Kidney glomerular epithelial cell (primary cell): ENCODE data around the gene FECH.
"Not testable (repeated sequence)": the region's sequence is repeated elsewhere in the genome, so short reads cannot be mapped to it uniquely, and the experiment has no call there.

Experiments
- DNase-seq: peaks from one replicate; lab custom pipeline; 2025; lab: John Stamatoyannopoulos, UW

The FECH gene

DNA sequence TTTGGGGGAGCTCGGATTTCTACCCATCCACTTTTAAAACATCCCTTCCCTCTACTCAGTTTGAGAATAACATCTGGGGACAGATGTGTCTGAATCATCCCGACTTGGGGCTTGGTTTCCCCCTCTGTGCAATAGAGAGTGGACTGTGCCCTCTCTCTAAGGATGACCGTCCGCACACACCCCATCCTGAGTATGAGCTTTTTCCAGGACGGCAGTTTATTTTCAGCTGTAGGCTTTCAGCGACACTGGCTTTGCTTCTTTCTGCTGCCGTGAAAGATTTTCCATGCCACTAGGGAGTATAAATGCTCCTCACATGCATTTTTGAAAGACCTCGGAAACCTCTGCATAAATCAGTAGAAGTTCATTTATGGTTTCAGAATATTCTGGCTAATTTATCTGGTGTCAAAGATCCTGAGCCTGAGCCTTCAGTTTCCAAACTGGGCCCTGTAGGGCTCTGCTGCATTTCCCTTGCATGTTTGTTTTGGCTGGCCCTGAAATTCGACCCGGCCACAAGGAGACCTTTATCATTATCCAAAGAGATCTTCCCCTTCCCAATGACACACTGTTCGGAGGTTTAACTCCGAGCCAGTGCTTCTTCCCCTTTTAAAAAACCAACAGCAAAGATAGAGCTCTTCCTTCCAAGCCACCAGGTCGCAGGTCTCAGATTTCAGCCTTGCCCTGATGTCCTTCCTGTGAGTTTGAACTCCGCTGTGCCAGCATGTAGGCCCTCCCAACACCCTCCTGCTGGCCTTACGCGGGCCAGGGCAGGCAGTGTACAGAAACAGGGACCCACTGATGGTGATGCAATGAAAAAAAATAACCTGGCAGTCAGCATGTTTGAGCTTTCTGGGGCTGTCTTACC, 53.3 kb downstream of the FECH start:
- no peak for DNase-seq

- no peak for DNase-seq
These were observed 57.4 kb downstream of the FECH start for GRCh38 chr18:57529151-57529550.

GRCh38 chr18:57527556-57528229, 58.8 kb downstream of the FECH start:
- no peak for DNase-seq

DNA sequence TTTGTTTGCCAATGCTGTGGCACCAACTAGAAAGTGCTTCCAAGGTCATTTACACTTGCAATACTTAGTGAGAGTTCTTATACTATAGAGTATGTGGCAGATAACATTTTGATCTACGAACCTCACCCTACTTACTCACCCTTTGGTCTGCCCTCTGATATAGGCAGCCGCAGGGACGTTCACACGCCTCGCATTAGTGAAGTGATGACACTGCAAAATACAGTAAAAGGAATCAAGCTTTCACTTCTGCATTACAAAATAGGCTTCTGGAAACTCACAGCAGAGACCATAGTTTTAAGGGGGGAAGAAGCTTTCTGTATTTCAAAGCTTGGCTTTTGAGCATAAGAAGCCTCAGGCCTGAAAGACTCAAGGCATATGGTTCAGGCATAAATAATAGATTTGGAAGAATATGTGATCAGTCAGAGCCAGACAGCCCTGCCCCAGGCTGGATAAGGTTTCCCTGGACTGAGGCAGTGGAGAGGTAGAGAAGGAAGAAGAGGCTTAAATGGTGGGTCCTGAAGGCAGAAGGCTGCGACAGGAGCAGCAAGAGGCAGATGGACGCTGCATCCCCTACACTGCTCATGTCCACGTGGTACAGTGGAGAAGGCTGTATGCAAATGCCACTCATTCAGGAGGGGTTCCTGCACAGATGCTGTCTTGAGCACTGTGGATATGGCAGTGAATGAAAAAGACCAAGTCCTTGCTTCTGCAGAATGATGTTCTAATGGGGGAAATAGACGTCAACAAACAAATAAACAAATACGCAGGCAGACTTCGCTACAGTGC, 63.1 kb downstream of the FECH start:
- no peak for DNase-seq

DNA sequence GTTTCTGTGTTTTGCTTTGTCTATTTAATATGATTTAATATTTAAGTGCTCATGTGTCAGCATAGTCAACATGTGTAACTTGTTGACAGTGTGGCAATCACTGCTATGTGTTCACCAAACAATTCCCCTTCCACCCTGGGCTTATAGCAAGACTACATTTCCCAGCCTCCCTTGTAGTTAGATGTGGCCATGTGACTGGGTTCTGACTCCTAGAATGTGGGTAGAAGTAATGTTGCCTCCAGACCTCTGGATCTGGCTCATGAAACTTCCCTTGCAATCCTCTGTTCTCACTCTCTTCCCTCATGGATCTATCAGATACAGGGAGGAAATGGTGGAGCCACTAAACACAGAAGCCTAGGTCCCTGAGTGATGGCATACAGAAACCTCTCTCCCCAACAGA, 64.2 kb downstream of the FECH start:
- not testable (repeated sequence) for DNase-seq

- no peak for DNase-seq
These were observed 66.7 kb downstream of the FECH start for GRCh38 chr18:57519668-57520424.

- no peak for DNase-seq
These were observed 68.0 kb downstream of the FECH start for GRCh38 chr18:57518533-57518932.

- DNase-seq, result no peak
These were observed 70.4 kb downstream of the FECH start for GRCh38 chr18:57516056-57516455.

GRCh38 chr18:57505231-57505630, 81.3 kb downstream of the FECH start:
- DNase-seq, result no peak

DNA sequence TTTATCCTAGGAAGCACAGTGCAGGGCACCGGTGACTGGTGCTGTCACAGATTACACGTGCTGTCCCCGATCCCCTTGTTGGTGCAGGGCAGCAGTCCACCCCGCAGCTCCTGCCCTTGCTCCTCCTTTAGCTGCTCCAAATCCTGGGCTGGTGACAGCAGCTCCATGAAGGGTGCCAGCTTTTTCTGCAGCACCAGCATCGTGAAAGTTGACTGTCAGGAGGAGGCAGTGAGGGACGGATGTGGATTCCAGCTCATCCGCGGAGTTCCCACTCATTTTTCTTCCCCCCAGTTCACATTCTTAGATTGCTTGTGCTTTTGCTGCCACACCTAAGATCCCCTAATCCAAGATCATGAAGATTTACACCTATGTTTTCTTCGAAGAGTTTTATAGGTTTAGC, 83.9 kb downstream of the FECH start:
- no peak for DNase-seq

GRCh38 chr18:57498682-57499256, 87.7 kb downstream of the FECH start:
- DNase-seq, result no peak
